GF-D8 (cell line): Measurements from ENCODE around the gene ZBTB7B.

Experiments used
- DNase-seq: peaks from one replicate; lab custom pipeline; 2025; lab: John Stamatoyannopoulos, UW

ZBTB7B gene

DNA sequence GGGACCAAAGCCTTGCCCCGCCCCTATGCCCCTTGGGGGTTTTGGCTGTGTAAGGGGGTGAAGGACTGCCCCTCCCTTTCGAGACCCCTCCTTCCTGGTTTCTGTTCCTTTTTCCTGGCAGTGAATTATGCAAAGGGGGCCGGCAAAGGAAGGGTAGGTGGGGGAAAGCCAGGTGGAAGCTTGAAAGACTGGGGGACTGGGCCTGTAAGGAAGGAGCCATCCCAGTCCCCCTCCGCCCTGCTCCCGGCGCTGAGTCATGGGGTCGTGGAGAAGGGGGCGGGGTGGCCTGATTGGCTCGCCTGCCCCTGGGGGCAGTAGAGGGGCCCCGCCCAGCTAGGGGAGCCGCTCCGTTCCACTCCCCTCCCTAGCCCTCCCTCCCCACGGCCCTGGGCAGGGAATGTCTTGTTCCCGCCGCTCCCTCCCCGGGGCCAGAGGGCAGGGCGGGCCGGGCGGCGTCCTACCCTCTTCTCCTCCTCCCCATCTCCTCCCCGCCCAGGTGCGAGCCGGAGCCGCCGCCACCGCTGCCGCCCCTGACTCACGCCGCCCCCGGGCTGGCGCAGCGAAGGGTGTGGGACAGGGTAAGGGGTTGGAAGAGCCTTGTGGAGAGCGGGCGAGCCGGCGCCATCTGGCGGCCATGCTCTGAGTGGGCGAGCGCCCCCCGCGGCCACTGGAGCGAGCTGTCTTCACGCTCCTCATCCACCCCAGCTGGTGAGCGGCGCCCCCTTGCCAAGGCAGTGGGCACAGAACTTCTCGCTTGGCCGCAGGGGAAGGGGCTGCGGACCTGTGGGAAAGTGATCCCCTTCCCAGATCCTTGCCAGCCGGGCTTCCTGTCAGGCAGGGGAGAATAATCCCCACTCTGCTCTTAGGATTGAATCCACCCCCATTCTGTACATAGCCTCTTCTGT lies 14.7 kb downstream of the ZBTB7B start:
- peak; percentile 58 for DNase-seq

DNA sequence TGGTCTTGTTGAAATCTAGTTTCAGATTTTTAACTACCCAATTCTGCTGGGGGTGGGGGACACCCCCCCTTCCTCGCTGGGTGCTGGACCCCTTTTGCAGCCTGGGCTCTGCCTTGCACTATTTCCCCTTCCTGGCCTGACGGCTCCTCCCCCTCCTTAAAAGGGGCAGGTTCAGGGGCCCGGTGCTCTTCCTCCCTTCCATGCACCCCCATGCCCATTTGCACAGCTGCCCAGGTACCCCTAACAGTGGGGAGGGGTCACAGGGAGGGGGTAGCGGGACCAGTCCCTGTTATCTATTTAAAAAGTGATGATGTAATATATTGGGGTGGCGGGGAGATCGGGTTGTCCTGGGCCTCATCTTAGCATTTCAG lies 15.3 kb downstream of the ZBTB7B start:
- no peak for DNase-seq

DNA sequence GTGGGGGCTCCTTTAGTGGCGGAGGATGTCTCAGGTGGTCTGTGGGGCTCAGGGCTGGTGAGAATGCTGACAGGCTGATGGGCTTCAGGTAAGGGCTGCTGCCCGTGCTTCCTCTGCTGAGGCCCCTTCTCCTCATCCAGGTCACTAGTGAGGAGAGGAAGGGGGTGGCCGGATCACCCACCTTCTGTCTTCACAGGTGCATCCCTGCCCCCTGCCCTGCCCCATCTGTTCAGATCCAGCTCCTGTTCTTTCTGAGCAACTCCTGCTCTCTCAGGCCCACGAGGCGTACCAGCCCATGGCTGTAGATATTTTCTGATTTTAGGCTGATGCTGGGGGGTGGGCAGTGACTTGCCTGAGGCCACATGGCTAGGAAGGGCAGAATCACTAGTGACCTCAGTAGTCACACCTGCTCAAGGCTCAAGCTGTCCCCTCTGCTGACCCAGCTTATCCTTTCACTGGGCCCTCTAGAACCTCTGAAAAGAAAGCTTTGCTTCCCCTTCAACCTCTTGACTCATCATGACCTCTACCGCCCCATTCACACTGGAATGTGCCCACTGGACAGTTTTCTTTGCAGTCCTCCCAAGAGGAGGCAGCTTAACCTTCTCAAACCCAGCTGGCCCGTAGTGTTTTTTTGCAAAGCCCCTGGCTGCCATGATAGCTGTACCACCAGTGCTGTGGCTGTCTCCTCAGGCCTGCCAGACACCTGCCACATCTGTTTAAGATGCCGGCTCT lies 16.2 kb downstream of the ZBTB7B start:
- no peak for DNase-seq

DNA sequence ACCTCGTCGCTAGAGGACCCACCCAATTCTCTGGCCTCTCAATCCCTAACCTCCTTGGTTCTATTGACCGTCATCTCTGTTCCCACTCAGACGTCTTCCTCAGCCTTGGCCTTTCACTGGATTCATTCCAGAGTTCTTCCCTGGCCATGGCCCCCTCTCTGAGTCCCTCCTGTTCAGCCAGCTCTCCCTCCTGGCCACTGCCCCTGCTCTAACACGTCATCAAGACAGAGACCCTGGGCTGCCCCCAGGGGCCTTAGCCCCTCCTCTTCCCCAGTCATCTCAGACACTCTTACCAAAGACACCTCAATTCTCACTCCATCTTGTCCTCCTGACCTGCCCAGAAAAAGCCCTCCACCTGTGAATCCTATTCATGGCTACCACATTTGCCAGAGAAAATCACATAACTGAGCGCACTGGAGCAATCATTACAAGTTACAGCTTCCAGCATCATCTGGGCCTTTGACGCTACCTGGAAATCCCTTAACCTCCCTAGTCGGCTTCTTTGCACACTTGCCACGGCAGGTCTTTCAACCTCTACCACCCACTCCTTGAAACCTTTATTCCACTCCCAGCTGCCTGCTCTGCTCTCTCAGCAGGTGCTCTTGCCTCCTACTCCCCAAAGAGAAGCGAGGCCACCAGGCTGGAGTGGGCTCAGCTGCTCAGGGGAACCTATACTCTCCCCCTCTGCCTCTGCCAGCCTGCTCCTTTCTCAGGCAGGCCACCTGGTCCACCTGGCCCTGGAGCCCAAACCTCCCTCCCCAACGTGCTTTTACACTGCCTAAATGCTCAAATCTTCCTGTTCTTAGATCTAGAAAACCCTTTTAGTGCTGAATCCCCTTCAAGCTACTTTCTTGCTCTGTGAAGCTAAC lies 17.0 kb downstream of the ZBTB7B start:
- no peak for DNase-seq

DNA sequence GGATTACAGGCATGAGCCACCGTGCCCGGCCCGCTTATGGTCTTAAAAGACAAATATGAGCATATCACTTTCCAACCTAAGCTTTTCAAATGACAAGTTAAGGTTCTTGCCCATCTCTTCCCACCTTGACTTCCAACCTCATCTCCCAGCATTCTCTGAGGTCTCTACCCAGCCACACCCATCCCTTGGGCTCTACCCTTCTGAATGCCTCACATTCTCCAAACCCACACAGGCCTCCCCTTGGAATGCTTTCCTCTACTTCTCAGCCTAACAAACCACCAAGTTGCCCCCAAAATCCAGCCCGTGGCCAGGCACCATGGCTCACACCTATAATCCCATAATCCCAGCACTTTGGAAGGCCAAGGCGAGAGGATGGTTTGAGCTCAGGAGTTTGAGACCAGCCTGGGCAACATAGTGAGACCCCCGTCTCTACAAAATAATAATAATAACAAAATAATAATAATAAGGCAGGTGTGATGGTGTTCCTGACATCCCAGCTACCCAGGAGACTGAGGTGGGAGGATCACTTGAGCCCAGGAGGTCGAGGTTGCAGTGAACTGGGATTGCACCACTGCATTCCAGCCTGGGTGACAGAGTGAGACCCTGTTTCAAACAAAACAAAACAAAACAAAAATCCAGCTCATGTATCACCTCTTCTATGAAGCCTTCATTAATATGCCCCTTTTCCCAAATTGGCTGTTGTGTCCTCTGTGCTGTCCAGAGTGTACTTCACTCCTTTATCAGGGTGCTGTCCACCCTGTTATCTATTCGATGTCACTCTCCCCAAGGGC lies 19.7 kb downstream of the ZBTB7B start:
- no peak for DNase-seq

DNA sequence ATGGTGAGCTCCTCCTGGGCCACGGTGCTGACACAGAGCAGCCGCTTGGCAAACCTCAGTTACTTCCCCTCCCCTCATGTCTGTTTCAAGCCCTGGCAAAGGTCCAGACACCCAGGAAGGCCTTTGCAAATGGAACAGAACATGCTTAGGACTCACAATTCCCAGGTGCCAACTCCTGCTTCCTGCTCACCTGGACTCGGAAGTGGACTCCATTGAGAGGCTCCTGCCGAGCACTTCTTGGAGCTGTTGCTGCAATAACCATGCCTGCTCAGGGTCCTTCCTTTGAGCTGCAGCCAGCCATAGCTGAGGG lies 20.3 kb downstream of the ZBTB7B start:
- DNase-seq: peak; percentile 22

DNA sequence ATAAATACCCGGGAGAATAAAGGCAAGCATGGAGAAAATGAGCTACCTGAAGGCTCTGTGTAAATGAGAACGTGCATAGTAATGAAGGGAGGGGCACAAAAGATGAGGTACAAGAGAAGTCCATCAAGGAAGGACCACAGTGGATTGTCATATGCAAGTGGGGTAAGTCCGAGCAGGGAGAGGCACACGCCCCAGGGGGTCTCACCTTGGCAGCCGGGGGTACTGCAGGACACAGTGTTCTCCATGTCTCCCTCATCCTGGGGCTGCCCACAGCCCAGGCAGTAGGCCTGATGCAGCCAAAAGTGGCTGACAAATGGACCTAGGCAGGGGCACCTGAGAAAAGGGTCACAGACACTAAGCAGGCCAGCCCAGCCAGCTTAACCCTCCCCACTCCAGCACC lies 21.0 kb downstream of the ZBTB7B start:
- DNase-seq: no peak

DNA sequence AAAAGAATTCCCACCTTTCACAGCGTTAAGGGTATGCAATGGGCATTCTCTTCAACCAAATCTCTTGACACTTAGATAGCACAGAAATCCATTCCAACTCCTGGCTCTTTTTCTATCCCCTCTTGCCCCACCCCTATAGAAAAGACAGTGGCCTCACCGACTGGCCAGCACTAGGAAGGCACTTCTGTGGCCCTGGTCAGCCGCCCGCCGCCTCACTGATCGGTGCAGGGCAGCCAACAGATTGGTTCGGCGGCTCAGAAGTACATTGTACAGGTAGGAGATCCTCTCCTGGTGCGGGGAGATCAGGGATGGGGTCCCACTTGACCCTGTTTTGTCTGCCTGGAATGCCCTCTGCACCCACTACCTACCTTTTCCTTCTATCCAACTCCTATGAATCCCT lies 21.7 kb downstream of the ZBTB7B start:
- DNase-seq: no peak

DNA sequence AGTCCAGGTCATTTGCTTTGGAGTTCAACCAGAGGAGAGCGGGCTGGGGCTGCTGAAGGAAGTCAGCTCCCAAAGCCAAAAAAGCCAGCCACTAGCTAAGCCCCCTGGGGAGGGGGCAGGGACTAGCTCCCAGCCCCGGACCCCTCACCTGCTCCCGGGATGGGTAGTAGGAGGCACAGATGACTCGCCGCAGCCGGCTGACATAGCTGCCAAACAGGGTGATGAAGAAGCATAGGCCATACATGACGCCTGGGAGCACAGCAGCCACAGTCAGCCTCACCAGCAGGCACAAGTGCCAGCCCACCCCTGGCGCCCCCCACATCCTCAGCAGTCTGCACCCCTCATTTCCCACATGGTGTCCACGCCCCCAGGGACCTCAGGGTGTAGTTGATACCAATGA lies 23.6 kb downstream of the ZBTB7B start:
- no peak for DNase-seq

DNA sequence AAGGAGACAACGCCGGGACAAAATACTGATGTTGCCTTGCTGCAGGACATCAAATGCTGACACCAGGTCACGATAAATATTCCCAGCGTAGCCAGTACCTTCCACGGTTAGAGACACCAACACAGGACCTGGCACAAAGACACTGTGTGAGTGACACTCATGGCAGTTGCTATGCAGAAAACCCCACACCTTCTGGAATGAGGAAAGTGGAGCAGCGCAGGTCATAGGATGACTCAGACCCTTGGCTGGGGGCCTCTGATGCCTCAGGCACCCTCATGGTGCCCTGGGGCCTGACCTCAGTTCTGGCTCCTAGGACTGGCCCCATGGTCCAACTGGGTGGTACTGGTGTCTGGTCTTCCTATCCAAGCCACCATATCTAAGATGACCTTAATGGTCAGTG lies 24.0 kb downstream of the ZBTB7B start:
- no peak for DNase-seq

DNA sequence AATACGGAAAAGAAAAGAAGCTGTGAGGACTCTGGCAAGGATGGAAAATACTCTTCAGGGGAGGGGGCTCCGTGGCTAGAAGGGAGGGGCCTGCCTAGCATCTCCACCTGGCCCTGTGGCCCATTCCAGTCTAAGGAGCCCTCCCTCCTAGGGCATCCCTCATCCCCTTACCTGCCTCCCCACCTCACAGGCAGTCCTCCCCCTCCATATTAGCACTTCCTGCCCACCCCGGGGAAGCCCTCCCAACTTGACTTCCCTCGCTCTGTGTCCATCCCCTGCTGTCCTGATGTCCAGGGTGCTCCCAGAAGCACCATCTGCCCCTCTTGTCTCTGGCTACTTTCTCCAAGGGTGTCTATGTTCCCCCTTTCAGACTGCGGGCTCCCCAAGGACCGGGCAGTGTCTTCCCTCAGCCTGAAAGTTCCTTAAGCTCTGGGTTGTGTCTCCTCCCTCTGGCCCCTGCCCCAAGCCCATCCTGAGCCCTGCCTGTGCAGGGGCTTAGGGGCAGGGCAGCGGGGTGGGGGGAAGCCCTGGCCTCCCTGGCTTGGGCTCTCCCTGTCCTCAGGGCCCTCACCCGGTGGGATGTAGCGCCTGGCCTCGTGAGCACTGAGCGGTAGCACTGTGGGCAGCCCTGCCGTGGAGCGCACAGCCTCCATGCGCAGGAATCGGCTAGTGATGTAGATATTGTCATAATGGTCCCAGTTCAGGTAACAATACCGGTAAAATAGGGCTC lies 27.1 kb downstream of the ZBTB7B start:
- DNase-seq: no peak

DNA sequence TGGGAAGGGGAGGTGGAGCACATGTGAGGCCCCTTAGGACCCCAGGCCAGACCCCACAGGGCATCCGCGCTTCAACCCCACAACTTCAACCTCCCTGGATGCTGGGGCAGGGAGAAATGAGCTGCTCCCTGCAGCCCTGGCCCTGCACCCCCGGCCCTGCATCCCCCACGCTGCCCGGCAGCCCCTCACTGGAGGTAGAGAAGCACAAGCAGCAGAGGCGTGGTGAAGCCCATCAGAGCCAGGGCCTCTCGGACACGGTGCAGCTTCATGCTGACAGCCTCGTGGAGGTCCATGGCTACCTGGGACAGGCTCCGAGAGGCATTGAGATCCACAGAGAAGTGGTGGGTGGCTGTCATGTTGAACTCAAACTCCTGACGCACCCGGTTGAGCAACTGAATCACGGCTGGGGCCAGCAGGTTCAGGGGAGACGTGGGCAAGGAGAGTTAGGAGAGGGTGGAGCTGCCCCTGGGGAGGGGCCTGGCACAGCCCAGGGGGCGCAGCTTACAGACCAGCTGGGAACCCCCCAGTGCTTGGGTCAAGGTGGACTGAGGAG lies 27.7 kb downstream of the ZBTB7B start:
- no peak for DNase-seq

DNA sequence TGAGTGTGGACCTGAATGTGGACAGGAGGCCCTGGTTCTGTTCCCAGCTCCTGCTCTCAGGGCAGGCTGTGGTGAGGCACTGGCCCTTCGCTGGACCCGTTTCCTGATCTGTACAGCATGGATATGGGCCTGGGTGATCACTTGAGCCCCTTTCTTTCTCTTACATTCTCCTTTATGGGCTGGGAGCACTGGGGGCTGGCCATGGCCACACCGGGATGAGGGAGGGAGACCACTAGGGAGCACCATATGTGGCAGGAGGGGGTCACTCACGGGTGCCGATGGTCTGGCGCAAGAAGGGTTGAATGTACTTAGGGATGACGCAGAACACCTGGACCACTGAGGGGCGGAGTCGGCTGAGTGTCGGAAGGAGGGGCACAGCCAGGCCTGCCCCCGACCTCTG lies 28.3 kb downstream of the ZBTB7B start:
- no peak for DNase-seq

DNA sequence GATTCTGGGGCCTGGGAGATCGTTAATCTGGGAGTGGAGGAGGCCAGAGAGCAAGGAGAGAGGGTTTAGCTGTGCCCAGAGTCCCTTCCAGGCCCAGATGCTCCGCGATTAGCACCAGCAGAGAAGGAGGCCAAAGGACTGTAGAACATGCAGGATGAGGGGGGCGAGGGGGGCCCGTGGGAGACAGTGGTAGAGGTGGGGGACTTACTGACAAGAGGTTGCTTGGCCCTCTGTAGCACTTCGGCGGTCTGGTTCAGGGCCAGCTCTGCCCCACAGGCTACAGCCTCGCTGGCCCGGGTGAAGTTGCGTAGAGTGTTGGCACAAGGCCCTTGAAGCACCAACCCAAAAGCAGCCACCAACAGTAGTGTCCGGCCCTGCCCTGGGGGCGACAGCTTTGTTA lies 30.3 kb downstream of the ZBTB7B start:
- no peak for DNase-seq

DNA sequence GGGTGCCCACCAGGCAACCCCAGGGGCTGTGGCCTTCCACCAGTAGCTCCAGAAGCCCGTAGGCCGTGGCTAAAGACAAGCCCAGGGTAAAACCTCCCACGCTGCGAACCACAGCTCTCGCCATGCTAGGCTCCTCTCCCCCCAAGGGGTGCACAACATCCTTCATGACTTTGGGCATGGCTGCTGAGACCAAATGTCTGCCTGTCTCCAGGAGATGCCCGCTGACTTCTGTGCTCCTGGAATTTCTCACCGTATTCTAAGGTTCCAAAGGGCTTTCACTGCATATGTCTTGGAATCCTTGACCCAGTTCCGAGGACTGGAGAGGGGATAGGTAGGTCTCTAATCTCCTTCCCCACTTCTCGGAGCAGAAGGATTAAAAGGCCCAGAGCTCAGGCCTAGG lies 30.9 kb downstream of the ZBTB7B start, which contains the start of the genes DCST1 and DCST2:
Gene DCST1, plus strand, starts transcription at position 301 of the 400 bp plus-strand sequence. CDS start 213 bp downstream, outside the sequence.
Gene DCST2, minus strand, starts transcription at position 258 of the 400 bp plus-strand sequence. Its CDS starts 80 bp downstream, at position 178.
- DNase-seq: no peak

DNA sequence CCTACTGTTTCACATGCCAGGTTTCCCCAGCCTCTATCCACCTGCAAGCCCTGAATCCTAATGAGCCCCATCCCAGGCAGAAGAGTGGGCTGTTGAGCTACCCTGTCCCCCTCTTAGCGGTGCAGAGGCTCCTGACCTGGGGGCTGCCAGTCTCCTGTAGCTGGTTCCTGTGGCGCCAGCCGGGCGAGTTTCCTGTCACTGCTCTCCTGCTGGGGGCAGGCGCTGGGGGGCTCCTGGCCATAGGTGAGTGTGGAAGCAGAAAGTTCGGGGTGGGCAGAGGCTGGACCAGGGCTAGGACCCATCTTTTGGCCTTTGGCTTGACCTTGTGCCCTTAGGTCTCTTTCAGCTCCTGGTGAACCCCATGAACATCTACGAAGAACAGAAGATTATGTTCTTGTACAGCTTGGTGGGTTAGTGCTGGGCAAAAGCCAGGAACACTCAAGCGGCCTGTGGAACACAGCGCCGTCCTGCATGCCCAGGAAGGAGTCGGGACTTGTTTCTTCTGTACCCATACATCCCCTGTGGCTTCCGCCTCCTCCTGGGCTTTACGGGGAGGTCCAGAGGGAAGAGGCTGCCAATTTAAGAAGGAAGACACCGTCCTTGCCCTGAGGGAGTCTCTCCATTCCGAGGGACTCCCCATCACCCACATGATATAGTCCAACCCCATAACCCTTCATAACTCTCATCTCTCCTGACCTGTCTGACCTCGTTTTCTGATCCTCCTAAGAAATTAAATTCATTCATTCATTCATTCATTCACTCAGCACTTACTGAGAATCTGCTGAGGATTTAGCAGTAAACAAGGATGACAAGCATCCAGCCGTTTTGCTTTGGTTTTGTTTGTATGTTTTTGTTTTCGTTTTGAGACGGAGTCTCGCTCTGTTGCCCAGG lies 32.0 kb downstream of the ZBTB7B start:
- DNase-seq: no peak

DNA sequence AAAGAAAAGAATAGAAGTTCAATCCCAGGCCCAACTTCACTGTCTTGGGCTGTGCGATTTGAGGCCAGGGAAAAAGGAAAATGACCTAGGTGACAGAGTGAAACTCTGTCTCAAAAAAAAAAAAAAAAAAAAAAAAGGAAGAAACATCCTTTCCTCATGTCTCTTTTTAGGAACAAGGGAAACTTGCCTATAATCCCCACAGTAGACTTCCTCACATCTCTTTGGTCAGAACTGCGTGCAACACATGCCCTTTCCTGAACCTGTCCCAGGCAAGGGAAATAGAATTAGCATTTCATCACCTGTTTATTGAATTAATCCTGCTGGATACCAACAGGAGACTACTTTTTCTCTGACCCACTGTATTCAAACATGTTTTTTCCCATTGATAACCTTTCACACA lies 33.3 kb downstream of the ZBTB7B start:
- DNase-seq: no peak

DNA sequence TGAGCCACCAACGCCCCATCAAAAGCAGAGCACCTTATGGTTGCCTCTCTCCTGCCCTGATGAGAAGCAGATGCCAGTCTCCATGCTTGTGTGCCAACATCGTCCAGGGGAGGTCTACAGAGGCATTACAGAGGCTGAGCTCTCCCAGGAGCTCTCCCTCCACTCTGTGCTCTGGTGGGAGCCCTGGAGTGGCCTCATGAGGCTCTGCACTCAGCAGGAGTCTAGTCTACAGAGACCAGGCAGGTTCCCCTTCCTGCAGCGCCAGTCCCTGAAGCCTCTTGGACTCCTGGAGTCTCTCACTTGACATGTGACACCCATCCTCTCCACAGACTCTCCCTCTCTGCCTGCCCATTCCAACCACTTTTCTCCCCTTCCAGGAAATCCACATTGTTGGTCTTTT lies 34.4 kb downstream of the ZBTB7B start:
- DNase-seq: no peak

DNA sequence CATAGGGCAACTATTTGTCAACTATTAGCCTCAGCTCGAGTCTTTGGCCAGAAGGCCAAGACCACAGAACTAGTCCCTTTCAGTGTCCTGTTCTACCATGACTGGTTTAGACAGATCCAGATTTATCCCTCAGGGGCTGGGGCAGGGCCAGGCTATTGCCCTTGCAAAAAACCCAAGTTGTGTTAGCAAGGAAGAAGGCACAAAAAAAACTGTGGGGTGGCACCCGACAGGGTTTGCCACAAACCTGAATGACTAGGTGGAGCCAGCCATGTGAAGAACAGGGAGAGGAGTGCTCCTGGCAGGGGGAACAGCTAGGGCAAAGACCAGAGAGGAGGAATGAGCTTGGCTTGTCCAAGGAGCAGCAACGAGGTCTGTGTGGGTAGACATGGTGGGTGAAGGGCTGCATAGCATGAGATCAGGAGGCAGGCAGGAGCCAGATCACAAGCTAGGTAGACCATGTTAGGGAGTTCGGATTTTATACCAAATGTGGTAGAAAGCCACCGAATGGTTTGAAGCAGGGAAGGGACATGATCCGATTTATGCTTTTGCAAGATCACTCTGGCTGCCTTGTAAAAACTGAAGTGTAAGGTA lies 35.3 kb downstream of the ZBTB7B start:
- no peak for DNase-seq
